Measurements from ENCODE around the gene CD79B. TPM values are rescaled to one million over a fixed set of nuclear protein-coding genes. Genes with fewer than 3 reads are reported as not detected.
A peak's percentile ranks its signal among the peaks of the same experiment; 100 is the strongest.
"Not testable (repeated sequence)": the region's sequence is repeated elsewhere in the genome, so short reads cannot be mapped to it uniquely, and the experiment has no call there.

CD79B gene
- total and polyA plus RNA-seq, 8 donors, result 1.8 to 3.5 (median 2.2) TPM

DNA sequence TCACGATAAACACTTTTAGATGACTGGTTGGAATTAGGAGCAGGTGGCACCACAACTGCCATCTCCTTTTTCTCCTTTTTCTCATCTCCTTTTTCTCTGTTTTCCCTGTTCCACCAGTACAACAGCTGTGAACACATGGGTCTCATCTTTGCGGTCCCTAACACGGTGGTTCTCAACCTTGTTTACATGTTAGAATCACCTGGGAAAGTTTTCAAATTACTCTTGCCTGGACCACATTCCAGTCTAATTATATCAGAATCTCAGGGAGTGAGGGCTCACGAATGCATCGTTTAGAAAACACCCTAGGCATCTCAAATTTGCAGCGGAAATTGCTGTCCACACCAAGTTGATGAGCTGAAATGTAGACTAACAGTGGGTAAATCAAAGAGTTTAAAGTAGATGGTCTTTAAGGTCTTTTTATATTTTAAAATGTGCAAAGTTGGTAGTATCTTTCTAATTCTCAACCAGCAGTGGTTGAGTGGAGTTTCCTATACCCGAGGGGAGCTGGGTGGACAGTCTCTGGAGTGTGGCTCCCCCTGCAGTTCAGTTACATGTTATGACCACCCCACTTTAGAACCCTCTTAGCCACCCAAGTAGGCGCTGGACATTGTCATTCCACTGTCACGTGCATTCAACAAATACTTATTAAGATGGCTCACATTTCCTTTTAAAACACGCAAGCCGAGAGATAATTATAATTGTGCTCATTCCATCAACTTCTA, 39.7 kb downstream of the CD79B start:
- ATAC-seq; DNase-seq; intact Hi-C loops (cut with DNase I); H3K4me3 ChIP-seq; H3K36me3 ChIP-seq; H3K27me3 ChIP-seq; H3K9me3 ChIP-seq; H3K27ac ChIP-seq; H3K4me1 ChIP-seq: not testable (repeated sequence)

DNA sequence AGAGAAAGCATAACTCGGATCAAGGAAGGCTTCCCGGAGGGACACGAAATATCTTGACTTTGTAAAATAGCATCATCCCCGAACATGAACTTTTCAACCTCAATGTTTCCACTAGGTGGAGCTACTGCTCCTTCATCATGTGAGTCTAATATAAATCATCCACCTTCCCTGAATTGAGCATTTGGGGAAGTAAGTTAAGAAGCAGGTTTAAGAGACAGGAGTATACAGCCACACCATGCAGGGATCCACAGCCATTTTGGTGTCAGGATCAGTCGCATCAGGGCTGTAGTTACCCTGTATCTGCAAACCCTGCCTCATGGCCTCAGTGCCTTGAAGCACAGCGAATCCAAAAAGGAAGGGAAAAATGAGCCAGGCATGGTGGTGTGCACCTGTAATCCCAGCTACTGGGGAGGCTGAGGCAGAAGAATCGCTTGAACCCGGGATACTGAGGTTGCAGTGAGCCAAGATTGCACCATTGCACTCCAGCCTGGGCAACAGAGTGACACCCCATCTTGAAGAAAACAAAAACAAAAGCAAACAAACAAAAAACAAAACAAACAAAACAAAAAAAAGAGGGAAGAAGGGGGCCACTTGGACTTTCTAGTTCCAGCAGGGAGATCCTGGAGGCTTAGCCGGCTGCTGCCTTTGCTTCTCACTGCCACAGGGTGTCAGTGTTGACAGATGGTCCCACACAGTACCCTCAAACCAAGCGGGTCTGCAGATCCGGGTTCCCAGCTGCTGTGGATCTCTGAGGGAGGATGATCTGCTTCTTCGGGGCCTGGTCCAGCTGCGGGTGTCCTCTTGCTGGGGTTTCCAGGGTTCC, 42.9 kb downstream of the CD79B start:
- H3K27me3 ChIP-seq; H3K4me3 ChIP-seq; H3K36me3 ChIP-seq; H3K4me1 ChIP-seq; intact Hi-C loops (cut with DNase I); H3K27ac ChIP-seq; H3K9me3 ChIP-seq: not testable (repeated sequence)
- ATAC-seq (peak; percentile 84), DNase-seq (peak in 1 of 4 donors; percentile 42)
- TF ChIP-seq, protein P1, sequence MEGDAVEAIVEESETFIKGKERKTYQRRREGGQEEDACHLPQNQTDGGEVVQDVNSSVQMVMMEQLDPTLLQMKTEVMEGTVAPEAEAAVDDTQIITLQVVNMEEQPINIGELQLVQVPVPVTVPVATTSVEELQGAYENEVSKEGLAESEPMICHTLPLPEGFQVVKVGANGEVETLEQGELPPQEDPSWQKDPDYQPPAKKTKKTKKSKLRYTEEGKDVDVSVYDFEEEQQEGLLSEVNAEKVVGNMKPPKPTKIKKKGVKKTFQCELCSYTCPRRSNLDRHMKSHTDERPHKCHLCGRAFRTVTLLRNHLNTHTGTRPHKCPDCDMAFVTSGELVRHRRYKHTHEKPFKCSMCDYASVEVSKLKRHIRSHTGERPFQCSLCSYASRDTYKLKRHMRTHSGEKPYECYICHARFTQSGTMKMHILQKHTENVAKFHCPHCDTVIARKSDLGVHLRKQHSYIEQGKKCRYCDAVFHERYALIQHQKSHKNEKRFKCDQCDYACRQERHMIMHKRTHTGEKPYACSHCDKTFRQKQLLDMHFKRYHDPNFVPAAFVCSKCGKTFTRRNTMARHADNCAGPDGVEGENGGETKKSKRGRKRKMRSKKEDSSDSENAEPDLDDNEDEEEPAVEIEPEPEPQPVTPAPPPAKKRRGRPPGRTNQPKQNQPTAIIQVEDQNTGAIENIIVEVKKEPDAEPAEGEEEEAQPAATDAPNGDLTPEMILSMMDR (IDR thresholded peaks at IDR 0.05), result peak; percentile 22 to 30

DNA sequence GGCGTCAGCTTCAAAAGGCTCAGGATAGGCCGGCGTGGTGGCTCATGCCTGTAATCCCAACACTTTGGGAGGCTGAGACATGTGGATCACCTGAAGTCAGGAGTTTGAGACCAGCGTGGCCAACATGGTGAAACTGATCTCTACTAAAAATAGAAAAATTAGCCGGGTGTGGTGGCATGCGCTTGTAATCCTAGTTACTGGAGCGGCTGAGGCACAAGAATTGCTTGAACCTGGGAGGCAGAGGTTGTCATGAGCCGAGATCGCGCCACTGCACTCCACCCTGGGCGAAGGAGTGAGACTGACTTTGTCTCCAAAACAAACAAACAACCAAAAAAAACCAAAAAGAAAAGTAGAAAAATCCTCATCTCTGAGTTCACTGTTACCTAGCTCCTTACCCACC, 47.0 kb downstream of the CD79B start:
- DNase-seq; H3K4me1 ChIP-seq; intact Hi-C loops (cut with DNase I): not testable (repeated sequence)

DNA sequence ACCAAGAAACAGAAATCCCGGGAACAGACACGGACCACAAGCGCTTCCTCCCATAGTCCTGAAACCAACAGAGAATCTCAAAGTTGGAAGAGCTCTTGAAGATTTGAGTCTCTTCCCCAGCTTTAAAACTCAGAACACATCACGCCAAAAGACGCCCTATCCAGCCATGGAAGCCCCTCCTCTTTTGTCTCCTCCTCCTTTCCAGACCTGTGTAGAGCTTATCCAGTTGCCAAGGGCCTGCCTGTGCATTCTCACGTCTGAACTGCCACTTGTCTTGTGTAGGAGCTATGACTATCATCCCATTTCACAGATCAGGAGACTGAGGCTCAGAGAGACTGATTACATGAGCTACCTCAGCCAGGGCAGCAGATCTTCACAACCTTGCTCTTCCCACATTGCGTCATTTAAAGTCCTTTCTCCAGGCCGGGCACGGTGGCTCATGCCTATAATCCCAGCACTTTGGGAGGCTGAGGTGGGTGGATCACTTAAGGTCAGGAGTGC, 49.5 kb downstream of the CD79B start:
- H3K4me1 ChIP-seq; H3K9me3 ChIP-seq; ATAC-seq; intact Hi-C loops (cut with DNase I); H3K36me3 ChIP-seq; H3K4me3 ChIP-seq; DNase-seq; H3K27ac ChIP-seq; H3K27me3 ChIP-seq: not testable (repeated sequence)

More for the DNA sequence above, 47.0 kb downstream of the CD79B start:
- H3K36me3 ChIP-seq, H3K4me3 ChIP-seq, H3K9me3 ChIP-seq, H3K27me3 ChIP-seq, H3K27ac ChIP-seq, ATAC-seq: not testable (repeated sequence)

DNA sequence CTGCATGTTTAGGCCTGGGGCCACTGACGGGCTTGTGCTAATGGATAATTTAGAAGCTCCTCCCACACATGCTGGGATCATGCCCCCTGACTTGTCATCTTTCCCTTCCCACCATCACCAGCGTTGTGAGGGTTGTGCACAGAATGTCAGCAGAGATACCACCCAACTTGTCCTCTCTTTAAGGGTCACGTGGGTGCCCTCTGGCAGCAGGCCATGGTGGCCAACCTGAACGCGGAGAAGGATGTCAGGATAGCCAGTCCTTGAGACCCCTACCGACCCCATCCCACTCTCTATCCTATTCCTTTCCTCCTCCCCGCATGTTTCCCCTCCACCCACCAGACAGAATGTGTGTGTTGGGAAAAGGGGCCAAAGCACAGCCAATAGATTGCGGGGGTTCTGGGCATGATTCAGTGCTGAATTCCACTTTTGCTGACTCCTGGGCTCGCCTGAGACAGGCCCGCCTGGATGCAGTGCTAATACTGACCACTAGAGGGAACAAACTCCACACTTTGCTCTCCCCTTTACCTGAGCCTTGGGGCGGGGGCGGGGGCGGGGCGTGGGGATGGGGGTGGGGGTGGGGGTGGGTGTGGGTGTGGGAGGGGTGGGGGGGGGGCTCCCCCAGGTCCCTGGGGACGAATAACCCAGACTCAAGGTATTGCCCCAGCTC, 50.1 kb downstream of the CD79B start, which contains the start of gene GH2:
GH2 (minus strand) TSS at position 10 of the 667 bp plus-strand sequence. CDS start 143 bp downstream, outside the sequence.
- Histone ChIP-seq H3K27ac (no peak within 1 kb of the TSS), H3K36me3 (no peaks in the 10 kb centered on the region), H3K4me1 (no peaks in the 10 kb centered on the region), H3K9me3 (no peaks in the 10 kb centered on the region), H3K4me3 (no peak within 1 kb of the TSS), H3K27me3 (no peaks in the 10 kb centered on the region)
- intact Hi-C loops (cut with DNase I), result no loop called here
- DNase-seq (peak in 1 of 4 donors; percentile 44), ATAC-seq (peak; percentile 89)
- TF ChIP-seq, protein P1 (IDR thresholded peaks at IDR 0.05), result peak; percentile 21 to 65

DNA sequence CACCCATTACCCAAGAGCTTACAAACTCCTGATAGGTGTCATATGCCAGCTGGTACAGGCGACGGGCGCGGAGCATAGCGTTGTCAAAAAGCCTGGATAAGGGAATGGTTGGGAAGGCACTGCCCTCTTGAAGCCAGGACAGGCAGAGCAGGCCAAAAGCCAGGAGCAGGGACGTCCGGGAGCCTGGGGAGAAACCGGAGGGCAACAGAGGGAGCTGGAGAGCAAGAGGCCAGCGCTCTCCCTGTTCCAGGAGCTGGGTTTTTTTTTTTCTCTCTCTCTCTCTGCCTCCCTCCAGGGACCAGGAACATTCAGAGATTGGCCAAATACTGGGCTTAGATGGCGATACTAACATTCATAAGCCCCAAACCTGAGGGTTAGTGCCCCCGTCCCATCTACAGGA, 50.8 kb downstream of the CD79B start:
- H3K4me3 ChIP-seq; intact Hi-C loops (cut with DNase I); H3K9me3 ChIP-seq; H3K27me3 ChIP-seq; DNase-seq; ATAC-seq; H3K36me3 ChIP-seq; H3K27ac ChIP-seq; H3K4me1 ChIP-seq: not testable (repeated sequence)

DNA sequence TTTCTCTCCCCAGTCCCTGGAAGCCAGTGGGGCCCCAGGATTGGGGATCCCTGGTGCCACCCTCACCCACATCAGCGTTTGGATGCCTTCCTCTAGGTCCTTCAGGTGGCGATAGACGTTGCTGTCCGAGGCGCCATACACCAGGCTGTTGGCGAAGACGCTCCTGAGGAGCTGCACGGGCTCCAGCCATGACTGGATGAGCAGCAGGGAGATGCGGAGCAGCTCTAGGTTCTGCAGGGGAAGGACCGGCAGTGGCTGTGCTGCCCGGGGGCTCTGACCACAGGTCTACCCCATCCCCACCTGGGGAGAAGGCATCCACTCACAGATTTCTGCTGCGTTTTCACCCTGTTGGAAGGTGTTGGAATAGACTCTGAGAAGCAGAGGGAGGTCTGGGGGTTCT, 51.4 kb downstream of the CD79B start:
- no peaks in the 10 kb centered on the region for H3K36me3 ChIP-seq
- TF ChIP-seq, protein P1 (IDR thresholded peaks at IDR 0.05), result no peak
- ATAC-seq (no peak), DNase-seq (no peak)
- H3K4me1 ChIP-seq, result no peaks in the 10 kb centered on the region
- intact Hi-C loops (cut with DNase I), result no loop called here
- no peaks in the 10 kb centered on the region for H3K27me3 ChIP-seq
- H3K27ac ChIP-seq, result no peak overlapping the region
- no peak overlapping the region for H3K4me3 ChIP-seq
- no peaks in the 10 kb centered on the region for H3K9me3 ChIP-seq

All from left lung (tissue), 10 donors.